ENCODE measurements around the gene WFDC1. TPM values are rescaled to one million over a fixed set of nuclear protein-coding genes. Genes with fewer than 3 reads are reported as not detected.

WFDC1 gene
- total and polyA plus RNA-seq, 2 experiments from 2014 or later: 0.76 to 0.95 TPM

GRCh38 chr16:84322749-84323148, 28.1 kb downstream of the WFDC1 start:
- TF ChIP-seq POLR2AphosphoS5 (IDR thresholded peaks at IDR 0.05; ENCODE audit: low read depth) (no peak), EZH2 (IDR thresholded peaks at IDR 0.05; ENCODE audit: low read depth, unreplicated experiment) (no peak), ZNF462 (CRISPR knock-in tag; IDR thresholded peaks at IDR 0.05) (no peak), ZNF114 (CRISPR knock-in tag; IDR thresholded peaks at IDR 0.05) (no peak), ETS1 (IDR thresholded peaks at IDR 0.05) (no peak), REST (IDR thresholded peaks at IDR 0.05; ENCODE audit: unreplicated experiment) (no peak), CTCF (conservative IDR thresholded peaks at IDR 0.05; ENCODE audit: low read depth in 2 of 2) (no peak), EZH2phosphoT487 (IDR thresholded peaks at IDR 0.05; ENCODE audit: unreplicated experiment) (no peak), JUNB (IDR thresholded peaks at IDR 0.05; ENCODE audit: unreplicated experiment) (no peak), NANOG (IDR thresholded peaks at IDR 0.05; ENCODE audit: borderline replicate concordance) (no peak), CREB1 (CRISPR knock-in tag; IDR thresholded peaks at IDR 0.05; ENCODE audit: low read depth) (no peak), STAT1 (IDR thresholded peaks at IDR 0.05; ENCODE audit: unreplicated experiment) (no peak), ZNF331 (CRISPR knock-in tag; IDR thresholded peaks at IDR 0.05; ENCODE audit: low read depth) (no peak)
- Mint-ChIP-seq H3K4me1 (no peaks in the 10 kb centered on the region), H3K36me3 (ENCODE audit: low read depth) (no peaks in the 10 kb centered on the region), H3K27ac (no peak overlapping the region), H3K27me3 (ENCODE audit: insufficient read depth, low read depth, poor library complexity) (peaks cover 2% of the 10 kb centered on the region), H3K9me3 (no peaks in the 10 kb centered on the region), H3K4me3 (no peak overlapping the region)
- H3K27ac ChIP-seq (ENCODE audit: low read depth): no peak overlapping the region
- no peaks in the 10 kb centered on the region for H3K79me2 ChIP-seq (replicated peaks; ENCODE audit: insufficient read depth)
- no peaks in the 10 kb centered on the region for H3K27me3 ChIP-seq (ENCODE audit: insufficient read depth)
- H4K20me1 ChIP-seq (replicated peaks; ENCODE audit: insufficient read depth): no peaks in the 10 kb centered on the region
- no peak overlapping the region for H3K4me3 ChIP-seq
- no peaks in the 10 kb centered on the region for H3K36me3 ChIP-seq (ENCODE audit: insufficient read depth)
- ATAC-seq (no peak), DNase-seq (ENCODE audit: low spot score) (no peak)
- H3K9me2 ChIP-seq (ENCODE audit: insufficient read depth): no peaks in the 10 kb centered on the region
- no peaks in the 10 kb centered on the region for H3K4me1 ChIP-seq (ENCODE audit: insufficient read depth)
- no peak overlapping the region for H2AFZ ChIP-seq
- H3K4me2 ChIP-seq: no peak overlapping the region
- no peaks in the 10 kb centered on the region for H3F3A ChIP-seq (replicated peaks; ENCODE audit: low read depth)
